ENCODE results near the gene SAMD4B. TPM values are rescaled to one million over a fixed set of nuclear protein-coding genes. Genes with fewer than 3 reads are reported as not detected.

The SAMD4B gene
- total and polyA plus RNA-seq, 10 of the 15 experiments (the other 5 are each of a cell fraction or from before 2014, with no cell fraction given): 2.4 to 43.3 (median 23.9) TPM

- in situ Hi-C loops (cut with MboI): no loop called here
- DNase-seq (ENCODE audit: low read depth, low spot score): no peak
- H3K27me3 ChIP-seq (replicated peaks in 1 of 2; ENCODE audit: control insufficient read depth in 2 of 2, insufficient read depth in 2 of 2, low read length in 1 of 2): no peaks in the 10 kb centered on the region
- H3K36me3 ChIP-seq (ENCODE audit: control insufficient read depth in 2 of 2, insufficient read depth in 2 of 2, low read length in 1 of 2): no peaks in the 10 kb centered on the region; a peak in 1 of 4 replicates
- no peak overlapping the region for H3K4me2 ChIP-seq (ENCODE audit: control insufficient read depth, insufficient read depth)
- no TSS peak for BruUV-seq (replicated peaks)
- 46% methylated on average over 11 of the region's 11 CpGs for WGBS (ENCODE audit: insufficient coverage, insufficient replicate concordance, low lambda C conversion rate, missing lambda C conversion rate)
- RAD21 ChIA-PET (ENCODE audit: unreplicated experiment): no interaction called here
- no peak for FAIRE-seq
- H3K9me3 ChIP-seq (replicated peaks; ENCODE audit: control insufficient read depth, insufficient read depth, low read length): no peaks in the 10 kb centered on the region
- no peak overlapping the region for H2AFZ ChIP-seq (ENCODE audit: control insufficient read depth, low read depth, low read length)
- POLR2A ChIA-PET: no interaction called here
- TF ChIP-seq BCL11A (IDR thresholded peaks at IDR 0.05; ENCODE audit: low read depth, low read length): no peak
- peak; percentile 51 for TF ChIP-seq NFYB (IDR thresholded peaks at IDR 0.05; ENCODE audit: insufficient read depth, low read depth, low read length)
- TF ChIP-seq NR2C1 (IDR thresholded peaks at IDR 0.05): no peak
- ATAC-seq: no peak
- H3K4me1 ChIP-seq (ENCODE audit: control insufficient read depth, insufficient read depth, low read length): no peaks in the 10 kb centered on the region
- no peak overlapping the region for H3K4me3 ChIP-seq
- H3K79me2 ChIP-seq (ENCODE audit: control insufficient read depth, insufficient read depth, low read length): no peaks in the 10 kb centered on the region
- no peak overlapping the region for H3K27ac ChIP-seq (ENCODE audit: control insufficient read depth, insufficient read depth)
- 0 out of 2 replicates have a peak, but pooled peaks cover 2% of the 10 kb centered on the region for H4K20me1 ChIP-seq (ENCODE audit: control insufficient read depth, insufficient read depth)
- SMC1A ChIA-PET (ENCODE audit: uncharacterized antibody, unreplicated experiment): no interaction called here
- H3K9ac ChIP-seq (ENCODE audit: control insufficient read depth, insufficient read depth, low read length): no peak overlapping the region
- intact Hi-C loops (cut with micrococcal nuclease; ENCODE audit: unreplicated experiment): no loop called here
- CTCF ChIA-PET: no interaction called here
Measured at GRCh38 chr19:39310558-39311311, 31.5 kb upstream of the SAMD4B start.

GRCh38 chr19:39314016-39314728 lies 28.0 kb upstream of the SAMD4B start:
- H3K27ac ChIP-seq (ENCODE audit: control insufficient read depth, insufficient read depth): no peak overlapping the region
- in situ Hi-C loops (cut with MboI): no loop called here
- ChIA-PET RAD21 (ENCODE audit: unreplicated experiment) (no interaction called here), POLR2A (no interaction called here), CTCF (no interaction called here), SMC1A (ENCODE audit: uncharacterized antibody, unreplicated experiment) (no interaction called here)
- no peaks in the 10 kb centered on the region for H3K9me3 ChIP-seq (replicated peaks; ENCODE audit: control insufficient read depth, insufficient read depth, low read length)
- no peaks in the 10 kb centered on the region for H3K27me3 ChIP-seq (replicated peaks in 1 of 2; ENCODE audit: control insufficient read depth in 2 of 2, insufficient read depth in 2 of 2, low read length in 1 of 2)
- ATAC-seq (no peak), FAIRE-seq (no peak), DNase-seq (ENCODE audit: low read depth, low spot score) (no peak)
- intact Hi-C loops (cut with micrococcal nuclease; ENCODE audit: unreplicated experiment): no loop called here
- H3K36me3 ChIP-seq (ENCODE audit: control insufficient read depth in 2 of 2, insufficient read depth in 2 of 2, low read length in 1 of 2): no peaks in the 10 kb centered on the region; a peak in 1 of 4 replicates
- H3K4me2 ChIP-seq (ENCODE audit: control insufficient read depth, insufficient read depth): no peak overlapping the region
- TF ChIP-seq ZBTB11 (CRISPR knock-in tag; IDR thresholded peaks at IDR 0.05) (no peak), E4F1 (IDR thresholded peaks at IDR 0.05; ENCODE audit: borderline replicate concordance, partially characterized antibody) (no peak), MEF2B (IDR thresholded peaks at IDR 0.05; ENCODE audit: partially characterized antibody, poor library complexity, severe bottlenecking) (no peak), CHD4 (IDR thresholded peaks at IDR 0.05) (no peak), BMI1 (IDR thresholded peaks at IDR 0.05; ENCODE audit: borderline replicate concordance) (no peak)
- H3K4me3 ChIP-seq: no peak overlapping the region
- no TSS peak for BruUV-seq (replicated peaks)
- WGBS (ENCODE audit: insufficient coverage, insufficient replicate concordance, low lambda C conversion rate, missing lambda C conversion rate): 88% methylated on average over 64 of the region's 64 CpGs
- no peak overlapping the region for H3K9ac ChIP-seq (ENCODE audit: control insufficient read depth, insufficient read depth, low read length)
- no peaks in the 10 kb centered on the region for H3K4me1 ChIP-seq (ENCODE audit: control insufficient read depth, insufficient read depth, low read length)
- 0 out of 2 replicates have a peak, but pooled peaks cover 2% of the 10 kb centered on the region for H4K20me1 ChIP-seq (ENCODE audit: control insufficient read depth, insufficient read depth)
- no peak overlapping the region for H2AFZ ChIP-seq (ENCODE audit: control insufficient read depth, low read depth, low read length)
- H3K79me2 ChIP-seq (ENCODE audit: control insufficient read depth, insufficient read depth, low read length): no peaks in the 10 kb centered on the region
